ENCODE results near the gene ERN1.

The ERN1 gene

DNA sequence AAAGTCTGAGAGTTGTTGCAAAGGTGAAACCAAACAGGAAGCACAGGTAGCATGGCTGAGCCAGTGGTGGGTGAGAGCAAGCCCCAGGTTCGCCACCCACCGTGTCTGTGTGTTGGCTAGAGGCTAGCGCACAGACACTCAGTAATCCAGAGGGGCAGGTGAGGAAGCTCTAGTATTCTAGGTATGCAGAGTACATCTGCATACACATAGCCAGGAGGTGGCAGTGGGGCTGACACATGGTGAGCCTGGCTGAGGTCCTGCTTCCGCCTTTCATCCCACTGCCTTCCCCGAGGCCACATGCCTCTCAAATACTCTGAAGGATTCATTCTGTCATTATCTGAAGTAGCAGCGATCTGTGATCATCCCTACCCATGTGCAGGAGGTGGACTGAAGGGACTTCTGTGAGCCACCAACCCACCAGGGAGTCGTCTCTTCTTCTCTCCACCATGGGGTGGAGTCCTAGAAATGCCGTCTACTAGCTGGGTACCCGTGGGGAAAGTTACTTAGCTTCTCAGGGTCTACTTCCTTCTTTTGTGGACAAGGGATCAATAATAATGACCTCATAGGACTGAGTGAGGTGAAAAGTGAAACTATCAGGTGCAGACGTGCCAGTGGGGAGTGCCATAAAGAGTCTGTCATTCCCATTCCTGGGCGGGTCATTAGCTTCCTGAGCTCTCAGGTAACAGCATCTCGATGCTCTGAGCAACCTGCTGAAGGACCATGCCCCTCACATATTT lies 73.5 kb downstream of the ERN1 start:
- DNase-seq, result no peak

DNA sequence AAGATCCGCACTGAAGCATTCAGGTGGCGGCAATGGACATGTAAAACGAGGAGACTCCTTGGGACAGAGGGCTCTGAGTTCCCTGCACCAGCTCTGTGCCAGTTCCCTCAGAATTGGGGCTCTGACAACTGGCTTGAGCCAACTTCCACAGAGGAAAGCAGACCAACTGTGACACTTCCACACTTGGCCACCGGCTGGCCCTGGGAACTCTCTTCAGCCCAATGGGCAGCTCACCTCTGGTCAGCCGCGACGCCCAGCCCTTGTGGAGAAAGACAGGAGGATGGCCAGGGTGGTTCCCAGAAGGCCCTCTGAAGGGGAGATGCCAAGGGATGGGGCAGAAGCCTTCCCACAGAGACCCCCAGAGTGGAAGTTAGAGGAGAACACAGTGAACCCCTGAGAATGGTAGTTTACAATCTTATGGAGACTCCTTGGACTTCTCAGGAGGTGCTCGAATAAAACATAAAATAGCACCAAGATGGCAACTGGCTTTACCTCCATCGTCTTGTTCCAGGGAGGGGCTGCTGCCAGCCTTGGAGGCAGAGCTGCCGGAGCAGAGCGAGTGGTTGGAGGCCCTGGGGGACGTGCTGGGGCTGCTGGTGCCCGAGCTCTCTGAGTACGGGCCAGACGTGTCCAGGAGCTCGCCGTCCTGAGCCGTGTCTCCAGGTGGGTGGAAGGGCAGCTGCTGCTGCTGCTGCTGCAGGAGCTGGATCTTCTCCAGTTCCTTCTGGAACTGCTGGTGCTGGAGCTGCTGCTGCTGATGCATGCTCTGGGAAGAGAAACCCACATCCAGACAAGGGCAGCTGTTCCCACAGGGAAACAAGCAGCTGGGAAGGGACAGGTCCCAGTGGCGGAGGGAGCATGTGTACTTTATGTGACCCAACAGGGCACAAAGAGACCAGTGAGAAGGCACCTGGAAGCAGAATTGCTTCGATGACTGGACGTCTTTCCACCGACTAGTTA lies 74.5 kb downstream of the ERN1 start:
- DNase-seq, result no peak

DNA sequence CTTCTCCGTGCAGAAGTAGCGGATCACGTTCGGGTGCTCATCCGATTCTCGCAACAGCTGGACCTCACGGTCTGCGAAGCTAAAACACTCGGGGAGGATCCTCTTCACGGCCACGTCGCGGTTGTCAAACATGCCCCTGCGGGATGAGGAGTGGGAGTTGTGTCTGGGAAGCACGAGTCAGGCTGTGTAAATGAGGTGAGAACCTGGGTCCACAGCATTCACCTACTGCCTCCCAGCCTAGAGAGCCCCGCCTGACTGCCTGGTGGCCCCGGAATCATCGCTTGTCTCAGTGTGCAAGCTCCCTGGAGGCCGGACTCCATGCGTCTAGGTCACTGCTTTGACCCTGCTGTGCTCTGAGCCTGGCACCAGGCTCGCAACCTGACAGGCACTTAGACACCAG lies 75.6 kb downstream of the ERN1 start:
- no peak for DNase-seq

DNA sequence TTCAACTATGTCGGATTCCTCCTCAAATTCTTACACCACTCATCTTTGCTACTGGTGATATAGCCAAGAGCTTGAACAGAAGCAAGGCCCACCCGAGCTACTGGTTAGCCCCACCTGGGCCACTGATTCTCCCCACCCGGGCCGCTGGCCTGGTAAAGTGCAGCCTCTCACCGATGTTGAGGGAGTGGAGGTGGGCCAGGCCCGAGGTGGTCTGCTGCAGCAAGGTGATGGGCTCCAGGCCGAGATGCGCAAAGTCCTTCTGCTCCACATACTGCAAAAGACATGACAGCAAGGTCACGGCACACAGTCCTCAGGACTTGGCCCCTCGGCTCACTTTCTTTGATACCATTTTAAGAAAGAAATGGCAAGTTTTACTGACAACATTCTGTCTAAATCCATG lies 76.8 kb downstream of the ERN1 start:
- no peak for DNase-seq

DNA sequence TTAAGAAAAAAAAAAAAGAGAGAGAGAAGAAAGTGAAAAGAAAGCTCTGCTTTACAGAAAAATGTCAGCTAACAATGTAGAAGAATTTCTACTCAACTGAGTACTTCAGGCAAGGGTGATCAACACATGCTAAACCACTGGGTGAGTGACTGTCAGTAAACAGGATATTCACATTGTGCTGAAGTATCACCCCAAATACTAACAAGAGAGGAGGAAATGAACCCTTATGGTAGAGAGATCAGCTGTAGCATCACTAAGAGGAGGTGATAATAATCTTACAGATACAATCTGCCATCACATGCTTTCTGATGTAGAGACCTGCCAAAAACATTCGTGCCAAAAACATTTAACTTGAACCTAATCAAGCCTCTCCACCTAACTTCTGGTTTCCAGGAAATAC lies 78.8 kb downstream of the ERN1 start:
- no peak for DNase-seq

DNA sequence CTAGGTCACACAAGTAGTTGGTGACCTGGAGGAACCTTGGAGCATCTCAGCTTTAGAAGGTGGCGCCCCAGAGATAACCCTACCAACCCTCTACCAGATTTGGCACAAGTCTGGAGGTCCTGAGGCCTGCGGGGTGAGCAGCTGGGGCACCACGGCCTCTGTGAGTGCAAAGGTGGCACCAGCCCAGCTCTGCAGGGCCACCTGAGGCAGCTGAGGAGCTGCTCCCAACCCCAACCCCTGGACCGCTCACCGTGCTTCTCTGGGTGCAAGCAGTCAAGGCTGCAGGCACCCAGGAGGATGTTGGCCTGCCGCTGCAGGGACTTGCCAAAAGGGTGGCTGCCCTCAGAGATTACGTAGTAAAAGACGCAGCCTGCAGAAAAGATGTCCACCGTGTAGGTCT lies 81.1 kb downstream of the ERN1 start:
- DNase-seq, result no peak

DNA sequence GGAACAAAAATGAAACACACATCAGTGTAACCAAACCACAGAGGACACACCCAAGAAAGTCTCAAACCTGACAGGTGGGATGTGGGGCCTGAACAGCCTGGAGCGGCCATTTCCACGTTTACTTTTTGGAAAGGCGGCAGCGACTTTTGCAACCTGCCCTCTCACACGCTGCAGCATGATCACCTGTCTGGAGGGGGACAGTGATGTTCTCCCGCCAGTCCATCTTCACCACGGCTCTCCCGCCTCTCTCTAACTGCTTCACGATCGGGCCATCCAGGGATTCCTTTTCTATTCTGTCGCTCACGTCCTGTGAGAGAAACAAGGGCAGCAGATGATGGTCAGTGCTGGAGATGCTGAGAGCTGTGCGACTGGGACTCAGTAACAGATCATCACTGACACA lies 84.8 kb downstream of the ERN1 start:
- DNase-seq, result no peak

DNA sequence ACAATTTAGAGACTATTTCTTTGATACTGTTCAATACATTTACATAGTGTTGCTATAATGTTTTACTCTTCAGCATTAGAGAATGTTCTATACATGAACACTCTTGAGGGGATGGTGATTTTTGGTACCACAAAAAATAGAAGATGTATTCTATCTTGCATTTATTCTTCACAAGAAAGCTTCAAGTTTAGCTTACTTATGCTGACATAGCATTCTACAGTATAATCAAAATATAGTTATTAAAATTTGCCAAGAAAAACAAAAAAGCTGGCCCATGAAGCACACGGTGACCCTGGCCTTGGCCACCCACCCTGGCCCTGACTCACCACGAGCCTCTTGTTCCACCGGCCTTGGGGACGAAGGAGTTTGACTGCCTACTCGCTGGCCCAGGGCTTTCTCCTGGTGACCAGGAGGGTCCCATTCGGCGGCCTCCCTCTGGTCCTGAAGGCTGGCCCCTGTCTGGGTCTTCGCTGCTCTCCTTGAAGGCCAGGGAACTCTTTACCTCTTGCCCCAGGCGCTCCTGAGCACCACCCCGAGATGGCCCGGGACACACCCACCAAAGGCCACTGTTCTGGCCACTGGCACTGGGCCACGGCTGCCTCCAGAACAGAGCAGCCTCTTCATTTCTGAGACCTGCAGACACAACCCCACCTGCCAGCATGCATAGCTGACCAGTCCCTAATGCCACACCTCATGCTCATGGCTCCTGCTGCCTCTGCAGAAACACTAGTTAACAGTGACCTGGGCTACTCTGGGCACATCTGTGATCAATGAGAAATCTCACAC lies 87.1 kb downstream of the ERN1 start:
- no peak for DNase-seq

DNA sequence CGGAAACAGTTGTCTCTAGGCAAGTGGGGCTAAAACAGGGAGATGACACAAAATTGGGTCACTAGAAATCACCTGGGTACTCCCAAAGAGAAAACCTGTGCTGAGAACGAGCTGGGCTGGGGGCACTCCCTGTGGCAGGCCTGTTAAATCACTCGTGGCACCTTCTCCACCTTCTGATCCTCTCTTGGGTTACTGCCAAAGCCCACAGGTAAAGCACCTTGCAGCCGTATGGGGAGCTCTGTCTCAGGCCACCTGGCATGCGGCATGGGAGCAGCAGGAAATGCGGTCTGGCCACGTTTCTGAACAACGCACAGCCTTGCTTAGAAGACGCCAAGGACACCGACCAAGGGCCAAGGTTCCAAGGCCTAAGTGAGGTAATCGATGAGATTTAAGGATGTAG lies 88.0 kb downstream of the ERN1 start:
- no peak for DNase-seq

DNA sequence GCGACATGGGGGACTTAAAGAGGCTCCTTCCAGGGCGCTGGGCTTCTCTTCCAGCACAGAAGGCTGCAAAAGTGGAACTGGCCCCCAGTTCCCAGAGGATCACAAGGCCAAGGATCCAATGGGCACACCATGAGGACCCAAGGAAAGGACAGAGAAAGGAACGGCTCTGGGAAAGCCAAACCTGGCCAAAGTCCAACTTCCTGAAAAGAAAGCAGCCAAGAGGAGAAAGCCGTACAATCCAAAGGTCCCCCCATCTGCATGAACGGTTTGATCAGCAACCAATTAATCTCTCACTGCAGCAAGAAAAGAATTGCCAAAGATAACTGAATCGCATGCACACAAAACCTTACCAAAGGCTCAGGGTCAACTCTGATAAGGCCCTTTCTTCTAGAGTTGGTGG lies 89.7 kb downstream of the ERN1 start:
- no peak for DNase-seq

DNA sequence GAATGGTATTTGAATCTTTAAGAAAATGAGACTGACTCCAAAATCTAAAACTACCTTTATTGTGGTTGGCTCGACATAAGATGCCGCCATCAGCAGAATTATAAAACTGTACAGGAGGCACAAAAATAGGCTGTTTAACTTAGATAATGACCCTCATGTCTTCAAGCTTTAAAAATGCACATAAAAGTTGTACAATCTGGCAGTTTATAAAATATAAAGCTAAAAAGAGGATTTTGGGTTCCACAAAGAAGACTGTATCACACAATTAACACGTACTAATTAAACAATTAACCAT lies 90.9 kb downstream of the ERN1 start:
- DNase-seq, result no peak

DNA sequence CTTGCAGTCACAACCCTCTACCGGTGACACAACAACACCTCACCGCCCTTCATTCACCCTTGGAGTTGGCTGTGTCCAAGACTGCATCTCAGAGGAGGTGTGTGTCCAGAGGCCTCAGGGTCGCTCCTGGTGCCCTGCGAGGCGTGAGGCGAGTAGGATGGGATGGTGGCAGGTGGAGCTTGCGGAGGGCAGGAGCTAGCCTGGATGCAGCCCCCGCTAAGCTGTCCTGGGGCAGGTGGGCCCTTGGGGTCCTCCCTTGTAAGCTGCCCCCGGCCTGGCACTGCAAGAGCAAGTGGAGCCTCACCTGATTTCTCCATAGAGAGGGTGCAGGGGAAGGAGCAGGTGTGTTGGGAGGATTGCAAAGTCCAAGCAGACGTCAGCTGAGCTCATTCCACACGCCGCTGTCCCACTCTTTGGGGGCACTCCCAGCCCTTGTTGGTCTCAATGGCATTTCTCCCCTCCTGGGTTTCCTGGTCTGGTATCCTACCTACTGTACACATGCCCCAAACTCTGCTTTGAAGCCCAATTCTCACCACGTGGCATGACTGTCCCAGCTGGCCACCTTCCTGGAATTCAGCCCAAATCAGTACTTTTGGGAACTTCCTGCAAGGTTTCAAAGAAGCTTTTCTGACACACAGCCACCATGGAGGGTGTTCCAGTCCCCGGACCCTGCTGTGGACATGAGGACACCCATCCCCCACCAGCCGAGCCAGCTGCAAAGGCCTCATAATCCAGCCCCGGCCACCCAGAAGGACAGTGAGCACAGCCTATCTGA lies 91.4 kb downstream of the ERN1 start:
- DNase-seq, result no peak

DNA sequence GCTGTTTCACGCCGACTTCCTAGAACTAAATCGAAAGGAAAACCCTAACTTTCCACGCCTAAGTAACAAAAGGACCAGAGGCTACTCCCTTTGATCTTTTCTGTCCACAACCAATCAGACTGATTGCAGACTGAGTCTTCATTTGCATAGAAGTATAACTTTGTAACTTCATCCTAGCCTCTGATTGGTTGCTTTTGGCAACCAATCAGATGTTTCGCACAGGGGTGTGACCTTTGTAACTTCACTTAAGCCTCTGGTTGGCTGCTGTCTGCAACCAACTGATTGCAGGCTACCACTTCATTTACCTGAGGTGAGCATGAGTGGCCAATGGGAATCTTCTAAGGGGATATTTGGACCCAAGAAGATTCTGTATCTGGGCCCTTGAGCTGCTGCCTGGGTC lies 92.1 kb downstream of the ERN1 start:
- no peak for DNase-seq

DNA sequence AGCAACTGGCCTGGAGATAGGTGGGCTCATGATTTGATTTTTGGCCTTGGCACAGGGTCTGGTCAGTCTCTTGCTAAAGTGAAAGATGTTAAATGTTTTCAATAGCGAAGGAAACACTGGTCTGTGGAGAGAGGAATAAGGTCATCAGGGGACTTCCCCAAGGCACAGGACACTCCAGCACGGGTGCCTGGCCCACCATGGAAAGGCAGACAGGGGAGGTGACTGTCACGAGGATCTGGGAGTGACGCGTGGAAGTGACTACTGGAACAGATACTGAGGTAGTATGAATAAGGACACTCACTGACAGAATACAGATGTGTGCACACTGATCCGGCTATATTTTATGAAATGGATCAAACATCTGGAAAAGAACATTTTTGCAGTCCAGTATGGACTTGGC lies 92.8 kb downstream of the ERN1 start:
- DNase-seq, result no peak

DNA sequence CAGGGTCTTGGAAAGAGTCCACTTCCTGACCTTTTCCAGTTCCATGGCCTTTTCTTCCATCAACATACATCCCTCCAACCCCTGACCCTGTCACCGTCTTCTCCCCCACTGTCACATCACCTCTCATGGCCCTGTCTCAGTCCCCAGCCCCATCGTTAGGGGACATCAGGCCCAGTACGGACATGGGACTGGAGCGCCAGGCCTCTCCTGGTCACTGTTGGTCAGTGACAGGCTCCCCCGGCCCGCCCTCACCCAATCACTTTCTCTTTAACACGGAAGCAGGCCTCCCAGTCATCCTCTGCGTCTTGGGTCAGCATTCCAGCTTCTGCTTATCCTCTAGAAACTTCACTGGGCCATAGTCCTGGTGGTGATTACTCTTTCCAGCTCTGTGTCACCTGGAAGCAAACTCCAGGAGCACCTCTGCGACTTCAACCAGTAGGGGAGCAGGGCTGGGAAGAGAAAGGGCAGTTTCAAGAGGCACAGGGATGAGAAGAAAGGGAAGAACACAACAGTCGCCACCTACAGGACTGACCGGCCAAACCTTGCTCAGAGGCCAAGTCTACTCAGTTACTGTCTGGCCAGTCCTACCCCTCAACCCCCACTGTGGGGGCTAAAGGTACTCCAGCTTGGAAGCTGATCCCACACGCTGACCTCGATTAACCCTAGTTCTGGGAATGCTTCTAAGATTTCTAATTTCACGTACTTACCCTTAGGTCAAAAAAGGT lies 93.6 kb downstream of the ERN1 start:
- no peak for DNase-seq

DNA sequence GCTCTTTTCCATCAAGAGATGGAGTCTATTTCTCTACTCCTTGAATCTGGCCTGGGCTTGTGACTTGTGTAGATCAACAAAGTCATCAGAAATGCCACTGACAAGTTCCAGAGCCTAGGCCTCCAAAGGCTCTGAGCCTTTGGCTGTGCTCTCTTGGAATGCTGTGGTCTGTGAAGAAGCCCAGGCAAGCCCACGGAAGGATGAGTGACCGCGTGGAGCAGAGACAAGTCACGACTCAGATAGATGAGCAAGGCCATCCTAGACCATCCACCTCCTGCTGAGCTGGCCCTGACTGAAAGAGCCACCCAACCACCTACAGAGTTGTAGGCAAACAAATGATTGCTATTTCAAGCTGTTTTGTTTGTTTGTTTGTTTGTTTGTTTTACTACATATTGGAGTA lies 97.9 kb downstream of the ERN1 start:
- DNase-seq, result no peak

DNA sequence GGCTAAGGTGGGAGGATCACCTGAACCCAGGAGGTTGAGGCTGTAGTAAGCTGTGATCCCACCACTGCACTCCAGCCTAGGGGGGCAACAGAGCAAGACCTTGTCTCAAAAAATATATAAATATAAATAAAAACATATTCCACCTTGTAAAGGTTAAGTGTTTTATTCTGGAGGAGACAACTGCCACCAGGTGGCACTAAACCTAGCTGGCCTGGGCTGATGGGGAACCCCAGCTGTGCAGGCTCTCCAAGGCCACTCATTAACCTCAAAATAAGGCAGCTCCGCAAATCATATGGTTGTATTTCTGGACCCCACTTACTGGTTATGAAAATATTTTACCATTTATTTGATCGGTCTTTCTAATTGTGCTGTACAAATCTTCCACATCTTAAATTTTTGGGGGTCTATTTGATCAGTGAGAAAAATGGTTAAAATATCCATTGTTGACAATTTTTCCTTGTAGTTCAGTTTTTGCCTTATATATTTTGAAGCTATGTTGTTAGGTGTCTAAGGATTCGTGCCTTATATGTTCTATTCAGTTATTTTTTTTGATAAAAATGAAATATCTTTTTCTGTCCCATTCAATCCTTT lies 101.0 kb downstream of the ERN1 start:
- DNase-seq, result peak; percentile 33

DNA sequence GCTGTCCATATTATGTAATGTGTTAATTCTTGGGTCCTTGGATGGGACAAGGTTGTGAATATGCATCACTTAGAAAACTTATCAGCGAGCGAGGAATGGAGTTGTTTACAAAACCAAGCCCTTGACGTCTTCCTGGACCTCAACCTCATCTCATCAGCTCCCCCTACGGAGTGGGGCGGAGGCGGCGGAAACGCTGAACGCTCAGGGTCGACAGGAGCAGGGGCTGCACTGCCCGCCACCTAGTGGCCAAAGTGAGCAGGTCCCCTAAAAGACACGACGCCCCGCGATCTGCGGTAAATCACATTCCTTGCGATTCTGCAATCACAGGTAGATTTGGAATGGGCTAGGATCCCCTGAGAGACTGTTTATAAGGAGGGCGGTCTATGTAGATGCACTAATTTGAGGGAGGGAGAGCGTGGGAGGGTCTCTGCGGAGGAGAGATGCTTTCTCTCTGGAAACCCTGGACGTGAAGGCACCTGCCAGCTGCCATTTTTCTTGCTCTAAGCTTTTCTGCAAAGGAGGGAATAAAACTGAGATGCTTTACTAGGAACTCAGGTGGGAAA lies 104.1 kb downstream of the ERN1 start:
- DNase-seq, result peak; percentile 58

DNA sequence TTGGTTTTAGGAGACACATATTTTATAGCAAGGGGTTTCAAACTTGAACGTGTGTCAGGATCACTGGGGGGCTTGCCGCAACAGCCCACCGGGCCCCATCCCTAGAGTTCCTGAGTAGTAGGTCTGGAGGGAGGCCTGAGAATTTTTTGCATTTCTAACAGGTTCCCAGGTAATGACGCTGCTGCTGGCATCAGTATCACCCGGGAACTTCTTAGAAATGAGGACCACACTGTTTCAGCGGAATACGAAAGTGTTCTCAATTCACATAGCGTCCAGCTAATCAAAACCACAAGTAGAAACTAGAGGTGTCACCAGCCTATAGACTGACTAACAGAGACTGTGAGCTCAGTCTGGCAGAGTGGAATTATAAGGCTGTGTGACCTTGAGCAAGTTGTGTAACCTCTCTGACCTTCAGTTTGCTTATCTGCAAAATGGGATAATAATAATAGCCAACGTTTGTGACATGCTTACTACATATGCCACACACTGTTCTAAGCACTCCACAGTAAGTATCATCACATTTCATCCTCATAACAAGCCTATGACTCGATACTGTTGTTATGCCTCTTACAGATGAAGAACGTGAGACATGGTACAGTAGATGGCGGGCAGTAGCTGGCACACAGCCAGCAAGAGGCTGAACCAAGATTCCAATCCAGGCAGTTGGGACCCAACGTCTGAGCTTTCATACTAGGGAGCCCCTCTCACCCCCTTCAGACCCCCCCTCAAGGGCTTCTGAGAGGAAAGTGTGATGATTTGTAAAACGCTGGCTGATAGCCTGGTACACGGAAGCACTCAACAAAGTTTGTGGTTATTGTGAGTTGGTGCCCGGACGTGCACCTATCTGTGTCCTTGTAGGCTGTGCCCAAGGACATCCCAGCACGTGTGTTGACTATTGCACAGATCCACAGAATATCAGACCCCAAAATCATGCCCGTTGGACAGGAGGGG lies 104.9 kb downstream of the ERN1 start:
- DNase-seq, result no peak

DNA sequence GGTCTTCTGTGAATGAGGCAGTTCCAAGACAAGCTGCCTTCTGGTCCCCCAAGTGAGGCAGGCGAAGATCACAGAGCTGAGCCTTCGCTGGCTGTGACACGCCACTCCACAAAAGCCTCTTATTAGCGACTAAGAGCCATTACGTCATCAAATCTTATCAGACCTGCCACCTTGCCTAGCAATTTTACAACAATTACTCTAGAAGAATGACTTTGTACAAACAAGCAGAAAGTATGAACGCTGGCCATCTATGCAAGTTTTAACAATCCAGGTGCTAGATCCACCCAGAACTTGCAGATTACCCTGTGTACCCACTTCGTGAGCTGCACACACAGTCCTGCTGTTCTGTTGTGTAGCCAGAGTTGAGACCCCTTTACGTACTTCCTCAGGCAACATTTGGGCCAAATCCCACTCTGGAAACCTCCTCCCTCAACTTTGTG lies 105.7 kb downstream of the ERN1 start:
- DNase-seq, result no peak

Measured in NCI-H1092 treated with DMSO at 0.1 percent for 48 hours (cell line).